Measurements from ENCODE around the gene NKX2-8.

NKX2-8 gene

GRCh38 chr14:36582011-36582873 is at the start of gene NKX2-8:
NKX2-8 (minus strand) TSS chr14:36582614; CDS start chr14:36582389, 225 bp downstream.
- DNase-seq: no peak

DNA sequence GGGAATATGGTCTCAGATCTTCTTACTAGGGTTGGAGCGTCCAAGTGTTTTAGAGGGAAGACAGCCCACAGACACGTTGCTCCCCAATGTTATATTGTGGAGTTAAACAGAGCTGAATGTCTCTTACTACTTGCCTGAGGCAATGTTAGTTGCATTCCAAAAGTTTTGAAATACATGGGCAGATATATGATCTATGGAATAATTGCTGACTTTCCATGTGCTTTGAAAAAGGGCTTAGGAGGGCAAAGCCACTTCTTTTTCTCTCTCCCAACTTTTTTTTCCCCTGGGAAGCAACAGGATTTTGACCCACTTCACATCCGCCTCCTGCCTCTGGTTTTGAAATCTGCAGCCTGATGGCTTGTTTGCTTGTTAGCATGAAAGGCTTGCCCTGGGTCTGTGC is 45.6 kb upstream of the NKX2-8 start:
- DNase-seq: no peak

- DNase-seq: no peak
Observed at GRCh38 chr14:36626151-36626550, 43.7 kb upstream of the NKX2-8 start.

- DNase-seq: no peak
Observed at GRCh38 chr14:36625436-36625835, 43.0 kb upstream of the NKX2-8 start.

GRCh38 chr14:36625014-36625413 is 42.6 kb upstream of the NKX2-8 start:
- DNase-seq: no peak

DNA sequence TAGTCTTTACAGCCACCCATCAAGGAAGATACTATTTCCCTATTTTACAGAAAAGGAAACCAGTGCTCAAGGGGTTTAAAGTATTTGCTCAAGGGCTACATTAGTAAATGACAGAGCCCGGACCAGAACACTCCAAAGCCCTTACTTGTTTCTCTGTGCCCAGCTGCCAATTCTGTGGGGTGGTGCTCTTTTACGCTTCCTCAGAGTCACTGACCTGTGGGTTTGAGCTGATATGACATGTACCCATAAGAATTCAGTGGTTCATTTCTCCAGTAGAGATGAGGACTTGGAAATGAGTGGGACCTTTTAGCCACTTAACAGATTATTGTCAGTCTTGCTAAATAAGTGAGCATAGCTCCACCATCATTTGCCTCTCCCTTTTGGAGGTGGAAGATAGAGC is 37.4 kb upstream of the NKX2-8 start:
- DNase-seq: no peak

GRCh38 chr14:36619131-36619530 is 36.7 kb upstream of the NKX2-8 start:
- no peak for DNase-seq

GRCh38 chr14:36618641-36619040 is 36.2 kb upstream of the NKX2-8 start:
- no peak for DNase-seq

GRCh38 chr14:36617824-36618223 is 35.4 kb upstream of the NKX2-8 start:
- DNase-seq: no peak

GRCh38 chr14:36605506-36605857 is 23.1 kb upstream of the NKX2-8 start:
- DNase-seq: peak; percentile 28

- peak; percentile 92 for DNase-seq
Observed at GRCh38 chr14:36604757-36605505, 22.5 kb upstream of the NKX2-8 start.

GRCh38 chr14:36600431-36600830 is 18.0 kb upstream of the NKX2-8 start:
- DNase-seq: no peak

GRCh38 chr14:36591482-36591881 is 9.1 kb upstream of the NKX2-8 start:
- DNase-seq: no peak

DNA sequence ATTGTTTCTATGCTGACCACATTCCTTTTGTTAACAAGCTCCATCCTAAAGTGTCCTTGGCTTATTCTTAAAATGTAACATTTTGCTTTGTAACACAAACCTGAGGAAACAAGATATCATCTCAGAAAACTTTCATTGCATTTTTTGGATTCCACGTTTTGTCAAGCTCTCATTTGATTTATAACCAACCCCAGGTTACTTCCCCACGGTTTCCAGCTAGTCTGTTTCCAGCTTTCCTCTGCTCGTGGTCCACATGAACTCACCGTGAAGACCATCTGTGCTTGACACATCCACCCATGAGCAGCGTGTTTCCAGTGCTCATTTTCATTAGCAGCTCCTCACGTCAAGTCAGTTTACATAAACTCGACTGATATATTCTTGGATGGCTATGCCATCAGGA is 6.4 kb upstream of the NKX2-8 start:
- no peak for DNase-seq

DNA sequence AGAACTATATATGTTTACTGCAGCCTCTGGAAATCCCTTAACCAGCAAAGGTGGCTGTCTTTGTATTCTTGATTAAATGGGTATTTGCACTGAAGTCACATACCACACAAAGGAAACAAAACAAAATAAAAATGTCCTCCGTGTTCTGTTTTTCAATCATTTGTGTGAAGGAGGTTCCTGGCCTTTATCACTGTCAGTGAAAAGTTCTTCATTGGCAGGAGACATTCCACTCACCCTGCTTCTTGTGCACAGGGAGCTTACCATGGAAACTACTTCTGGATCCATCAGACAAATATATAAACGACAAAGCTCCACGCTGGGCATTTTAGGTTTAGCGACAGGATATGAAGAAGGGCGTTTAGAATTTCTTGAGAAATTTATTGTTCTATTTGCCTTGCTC is 5.7 kb upstream of the NKX2-8 start:
- no peak for DNase-seq

DNA sequence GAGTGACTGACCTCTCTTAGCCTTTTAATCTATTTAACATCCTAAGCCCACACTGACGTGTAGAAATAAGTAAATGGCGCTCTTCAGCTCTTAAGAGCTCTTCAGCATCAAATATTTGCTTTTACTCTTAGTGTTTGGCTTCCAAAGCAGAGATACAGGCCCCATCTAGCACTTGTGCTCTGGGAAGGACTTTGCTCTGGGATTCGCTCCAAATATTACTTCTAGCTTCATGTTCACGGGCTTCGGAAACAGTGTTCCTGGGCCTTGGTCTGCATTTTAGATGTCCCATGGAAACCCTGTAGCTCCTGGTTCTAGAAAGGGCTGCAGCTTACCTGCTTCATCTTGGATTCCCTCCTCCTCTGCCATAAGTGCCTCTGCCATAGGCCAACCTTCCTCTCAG is 2.7 kb upstream of the NKX2-8 start:
- DNase-seq: no peak

DNA sequence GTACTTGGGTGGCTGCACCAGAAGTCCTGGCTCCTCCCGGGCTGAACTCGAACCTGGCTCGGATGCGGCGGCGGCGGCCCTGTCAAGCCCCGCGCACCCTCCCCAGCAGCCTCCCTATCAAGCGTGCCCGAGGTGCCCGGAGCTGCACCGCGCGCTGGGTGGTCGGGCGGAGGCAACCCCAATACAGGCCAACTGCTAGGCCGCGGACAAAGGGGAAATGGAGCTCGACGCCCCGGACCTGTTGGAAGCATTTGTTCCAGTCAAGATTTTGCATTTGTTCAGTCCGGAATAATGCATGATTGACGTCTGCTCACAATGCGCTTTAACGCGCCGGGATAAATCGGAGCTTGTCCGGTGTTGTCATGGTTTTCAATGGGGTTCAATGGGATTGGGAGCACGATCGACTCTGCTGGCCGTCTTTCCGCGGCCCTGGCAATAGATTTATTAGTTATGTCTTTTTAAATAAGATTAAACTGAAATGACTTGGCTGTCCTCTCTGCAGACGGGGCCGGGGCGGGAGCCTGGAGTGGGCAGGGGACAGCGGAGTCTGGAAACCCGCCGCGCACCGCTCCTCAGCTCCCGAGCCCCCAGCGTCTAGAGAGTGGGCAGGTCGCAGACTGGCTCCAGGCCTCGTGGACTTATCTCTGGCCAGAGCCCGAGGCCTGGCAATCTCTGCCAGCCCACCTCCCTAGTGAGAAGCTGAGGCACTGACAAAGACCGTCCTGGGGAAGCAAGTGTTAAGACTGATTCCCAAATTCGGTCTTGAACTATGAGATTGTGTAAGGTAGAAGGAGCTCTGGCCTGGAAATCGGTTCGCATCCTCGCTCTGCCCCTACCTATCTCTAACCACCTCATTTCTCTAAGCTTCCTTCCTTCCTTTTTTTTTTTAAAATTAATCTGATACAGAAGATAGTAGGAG is 1.7 kb upstream of the NKX2-8 start:
- no peak for DNase-seq

DNA sequence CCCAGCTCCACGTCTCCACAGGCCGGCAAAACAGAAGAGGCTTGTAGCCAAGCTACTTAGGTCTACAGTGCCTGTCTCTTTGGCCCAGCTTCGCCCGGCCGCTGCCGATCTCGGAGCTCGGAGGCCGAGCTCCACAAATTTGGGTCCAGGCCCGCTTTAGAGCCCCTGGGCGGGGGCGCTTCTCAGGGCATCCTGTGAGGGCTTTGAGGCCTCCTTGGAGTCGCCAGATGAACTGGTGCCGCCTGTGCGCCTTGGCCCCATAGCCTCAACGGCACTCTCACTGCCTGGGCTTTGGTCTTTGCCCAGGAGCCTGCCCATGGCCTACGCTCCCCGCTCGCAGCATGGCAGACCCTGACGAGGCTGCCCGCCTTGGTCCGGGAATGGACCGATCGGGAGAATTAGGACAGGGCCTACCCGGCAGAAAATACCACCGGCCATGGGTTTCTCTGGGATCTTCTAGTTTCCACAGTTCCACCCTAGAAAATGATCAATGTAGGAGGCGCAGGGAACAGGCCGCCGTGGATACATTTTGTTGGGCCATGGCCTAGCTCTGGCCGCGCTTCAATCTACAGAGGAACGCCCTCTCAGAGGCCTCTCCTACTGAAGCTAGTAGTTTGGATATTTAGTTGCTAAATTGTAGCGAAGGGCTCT is 953 bp upstream of the NKX2-8 start:
- no peak for DNase-seq

DNA sequence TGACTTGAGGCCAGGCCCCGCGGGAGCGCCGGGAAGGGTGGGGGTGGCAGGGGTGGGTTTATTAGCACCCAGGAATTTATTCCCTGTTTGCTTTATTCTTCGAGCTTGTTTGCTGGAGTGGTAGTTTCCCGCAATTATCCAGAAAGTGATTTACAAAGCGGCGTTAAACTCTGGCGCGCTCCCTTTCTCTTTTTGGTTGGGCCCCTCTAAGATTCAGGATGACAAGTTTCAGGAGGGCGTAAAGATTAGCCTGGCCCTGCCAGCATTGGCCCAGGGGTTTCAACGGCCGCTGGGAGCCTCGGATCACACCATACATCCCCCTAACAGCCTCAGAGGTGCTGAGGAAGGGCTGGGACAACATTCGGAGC is 444 bp upstream of the NKX2-8 start:
- no peak for DNase-seq

GRCh38 chr14:36580856-36581831 is 1.3 kb downstream of the NKX2-8 start:
- DNase-seq: peak; percentile 20

- DNase-seq: no peak
Observed at GRCh38 chr14:36580141-36580855, 2.1 kb downstream of the NKX2-8 start.

Data from NCI-H2227 treated with DMSO at 0.1 percent for 48 hours (cell line).